Forelimb muscle (tissue), 1 donor: ENCODE measurements around the gene MPLKIP. TPM values are rescaled to one million over a fixed set of nuclear protein-coding genes. Genes with fewer than 3 reads are reported as not detected.
"Not testable (repeated sequence)": the region's sequence is repeated elsewhere in the genome, so short reads cannot be mapped to it uniquely, and the experiment has no call there.

Source experiments
- DNase-seq: peaks from one replicate; pipeline ENCODE4 v3.0.0-alpha.2; 2013; ENCODE audit warnings: low read depth
- polyA plus RNA-seq: library from polyadenylated mRNA; unstranded; fragments of 120-200 nt; gene quantifications from one replicate; pipeline ENCODE4 v1.2.1, GENCODE V29; 2013; ENCODE audit not compliant: insufficient read length

The MPLKIP gene
- polyA plus RNA-seq = 18.1 TPM

- peak; percentile 72 for DNase-seq
Observed at GRCh38 chr7:40134428-40135316, at the start of gene MPLKIP, which contains the start of gene SUGCT. Gene MPLKIP, minus strand, starts transcription at chr7:40134622. Its CDS starts 55 bp downstream, at chr7:40134567. Gene SUGCT, plus strand, starts transcription at chr7:40135005.

GRCh38 chr7:40182452-40182851, 48.0 kb upstream of the MPLKIP start:
- DNase-seq = no peak

GRCh38 chr7:40177071-40177470, 42.6 kb upstream of the MPLKIP start:
- no peak for DNase-seq

- no peak for DNase-seq
Observed at GRCh38 chr7:40175725-40176510, 41.5 kb upstream of the MPLKIP start.

GRCh38 chr7:40175256-40175655, 40.8 kb upstream of the MPLKIP start:
- DNase-seq = not testable (repeated sequence)

- DNase-seq = not testable (repeated sequence)
Observed at GRCh38 chr7:40173121-40173520, 38.7 kb upstream of the MPLKIP start.

GRCh38 chr7:40168266-40168665, 33.8 kb upstream of the MPLKIP start:
- DNase-seq = not testable (repeated sequence)

- DNase-seq = no peak
Observed at GRCh38 chr7:40167291-40167690, 32.9 kb upstream of the MPLKIP start.

- no peak for DNase-seq
Observed at GRCh38 chr7:40165216-40165615, 30.8 kb upstream of the MPLKIP start.

GRCh38 chr7:40162516-40162915, 28.1 kb upstream of the MPLKIP start:
- no peak for DNase-seq

- DNase-seq = no peak
Observed at GRCh38 chr7:40156988-40157387, 22.6 kb upstream of the MPLKIP start.

- no peak for DNase-seq
Observed at GRCh38 chr7:40151504-40151903, 17.1 kb upstream of the MPLKIP start.

- DNase-seq = no peak
Observed at GRCh38 chr7:40148671-40149070, 14.2 kb upstream of the MPLKIP start.

GRCh38 chr7:40148247-40148580, 13.8 kb upstream of the MPLKIP start:
- not testable (repeated sequence) for DNase-seq

- no peak for DNase-seq
Observed at GRCh38 chr7:40147371-40148246, 13.2 kb upstream of the MPLKIP start.

GRCh38 chr7:40145596-40146130, 11.2 kb upstream of the MPLKIP start:
- not testable (repeated sequence) for DNase-seq

- not testable (repeated sequence) for DNase-seq
Observed at GRCh38 chr7:40141916-40142315, 7.5 kb upstream of the MPLKIP start.

- not testable (repeated sequence) for DNase-seq
Observed at GRCh38 chr7:40139891-40140290, 5.5 kb upstream of the MPLKIP start.

- no peak for DNase-seq
Observed at GRCh38 chr7:40138973-40139372, 4.6 kb upstream of the MPLKIP start.

- no peak for DNase-seq
Observed at GRCh38 chr7:40137563-40137962, 3.1 kb upstream of the MPLKIP start.

GRCh38 chr7:40135317-40135610, 842 bp upstream of the MPLKIP start:
- DNase-seq = no peak
